ENCODE measurements around the gene NFATC3.

Gene NFATC3

DNA sequence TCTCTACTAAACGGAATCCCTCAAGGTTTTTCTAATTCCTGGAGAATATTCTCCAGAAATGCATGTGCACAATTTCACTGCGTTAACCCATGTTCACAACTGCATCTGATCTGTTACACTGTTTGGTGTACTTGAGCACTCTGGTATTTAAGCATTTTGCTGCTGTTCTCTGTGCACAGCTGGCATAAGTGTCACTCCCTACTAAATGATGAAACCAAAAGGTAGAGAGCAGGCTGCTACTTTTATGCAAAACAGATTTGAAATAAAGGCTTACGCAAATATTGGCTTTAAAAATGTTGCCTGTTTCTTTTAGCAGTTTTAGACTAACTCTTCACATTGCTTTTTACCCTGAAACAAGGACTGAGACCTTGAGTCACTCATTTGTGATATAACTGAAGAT, 109.1 kb downstream of the NFATC3 start:
- no peak for DNase-seq

DNA sequence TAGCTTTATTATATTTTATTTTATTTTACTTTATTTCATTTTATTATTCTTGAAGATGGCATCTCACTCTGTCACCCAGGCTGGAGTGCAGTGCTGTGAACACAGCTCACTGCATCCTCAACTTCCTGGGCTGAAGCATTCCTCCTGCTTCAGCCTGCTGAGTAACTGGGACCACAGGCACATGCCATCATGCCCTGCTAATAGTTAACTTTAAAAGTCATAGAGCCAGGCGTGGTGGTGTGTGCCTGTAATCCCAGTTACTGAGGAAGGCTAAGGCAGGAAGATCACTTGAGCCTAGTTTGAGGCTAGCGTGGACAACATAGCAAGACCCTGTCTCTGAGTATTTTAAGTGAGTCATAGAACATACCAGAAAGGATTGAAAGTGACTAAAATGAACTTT, 112.1 kb downstream of the NFATC3 start:
- DNase-seq = no peak

DNA sequence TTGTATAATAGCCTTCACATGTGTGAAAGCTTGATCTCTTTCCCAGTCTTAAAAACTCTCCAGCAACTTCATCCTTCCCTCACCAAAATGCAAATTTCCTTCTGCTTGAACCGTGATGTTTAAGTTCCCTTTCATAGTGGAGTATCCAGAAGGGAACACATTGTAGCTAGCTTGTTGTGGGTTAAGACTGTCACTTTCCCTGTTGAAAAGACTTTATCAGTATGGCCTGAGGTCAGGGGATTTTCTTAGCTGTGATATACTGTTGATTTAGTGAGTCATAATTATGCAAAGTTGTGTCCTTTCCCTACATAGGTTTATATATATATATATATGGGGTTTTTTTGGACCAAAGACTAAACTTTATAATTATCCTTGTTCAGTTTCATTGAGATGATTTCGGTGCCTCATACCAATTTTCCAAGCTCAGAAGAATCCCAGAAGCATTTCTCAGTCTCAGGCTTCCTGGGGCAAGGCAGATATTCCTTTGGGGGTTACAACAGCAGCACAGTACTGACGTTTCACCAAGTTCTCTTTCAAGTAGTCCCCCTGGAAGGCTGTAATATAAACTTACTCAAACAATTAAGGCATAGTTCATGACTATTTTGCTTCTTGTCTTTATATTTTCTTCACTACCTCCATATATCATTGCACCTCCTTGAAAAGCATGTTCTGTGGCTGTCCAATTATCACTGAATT, 115.1 kb downstream of the NFATC3 start:
- DNase-seq = no peak

DNA sequence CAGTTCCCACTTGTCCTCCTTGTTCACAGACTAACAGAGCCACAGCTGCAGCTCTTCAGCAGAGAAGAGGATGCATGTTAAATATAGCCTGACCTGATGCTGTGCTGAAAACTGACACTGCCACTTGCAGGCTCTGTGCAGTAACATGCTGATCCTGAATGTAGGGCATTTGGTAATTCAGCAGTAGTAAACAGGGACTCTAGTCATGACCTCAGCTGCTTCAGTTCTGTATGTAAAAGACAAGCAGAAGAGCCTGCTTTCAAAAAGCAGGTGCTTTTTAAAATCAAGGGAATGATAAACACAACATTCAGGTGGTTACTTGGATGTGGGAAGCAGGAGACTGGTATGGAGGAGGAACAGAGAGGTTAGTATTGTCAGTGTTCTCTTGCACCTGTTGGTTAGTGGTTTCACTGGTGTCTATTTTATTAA, 116.9 kb downstream of the NFATC3 start:
- DNase-seq = peak; percentile 13 to 66

DNA sequence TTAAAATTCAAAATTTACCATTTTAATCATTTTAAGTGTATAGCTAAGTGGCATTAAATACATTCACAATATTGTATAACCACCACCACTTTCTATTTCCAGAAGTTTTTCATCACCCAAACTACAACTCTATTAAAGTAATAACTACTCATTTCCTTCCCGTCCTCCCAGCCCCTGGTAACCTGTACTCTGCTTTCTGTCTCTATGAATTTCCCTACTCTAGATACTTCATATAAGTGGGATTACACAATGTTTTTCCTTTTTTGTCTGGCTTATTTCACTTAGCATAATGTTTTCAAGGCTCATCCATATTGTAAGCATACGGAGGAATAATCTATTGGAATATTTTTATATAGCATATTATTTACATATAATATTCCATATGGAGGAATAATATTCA, 121.1 kb downstream of the NFATC3 start:
- DNase-seq = no peak

DNA sequence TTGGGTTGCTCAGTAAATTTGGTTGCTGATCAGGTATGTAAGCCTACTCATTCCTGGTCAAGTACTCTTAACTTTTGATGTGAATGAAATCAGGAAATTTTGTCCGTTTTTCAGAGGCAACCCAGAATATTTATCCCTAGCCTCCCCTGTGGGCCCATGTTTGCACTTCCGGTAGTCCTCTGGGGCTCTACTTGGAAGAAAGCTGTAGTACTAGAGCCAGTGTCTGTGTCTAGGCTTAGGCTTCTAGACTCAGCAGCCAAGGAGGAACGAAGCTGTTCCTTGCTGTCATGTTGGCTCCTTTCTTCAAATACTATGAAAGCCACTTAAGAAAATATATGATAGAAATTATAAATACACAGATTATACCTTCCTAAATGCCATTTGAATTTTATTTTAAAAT, 129.6 kb downstream of the NFATC3 start:
- no peak for DNase-seq

DNA sequence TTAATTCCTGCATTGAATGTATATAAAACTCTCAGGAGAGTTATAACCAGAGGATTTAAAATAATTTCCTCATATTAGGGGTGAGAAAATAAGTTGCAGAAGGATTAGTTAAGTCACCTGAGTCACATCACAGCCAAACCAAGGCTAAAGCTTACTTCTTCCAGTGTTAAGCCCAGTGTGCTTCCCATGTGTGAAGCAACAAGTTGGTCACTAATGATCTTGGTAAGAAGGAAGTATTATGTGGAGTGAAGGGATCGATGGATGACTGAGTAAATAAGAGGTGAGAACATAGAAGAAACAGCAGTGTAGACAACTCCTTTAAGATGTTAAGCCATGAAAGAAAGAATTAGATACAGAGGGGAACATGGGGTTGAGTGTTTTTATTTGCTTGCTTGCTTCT, 130.1 kb downstream of the NFATC3 start:
- no peak for DNase-seq

DNA sequence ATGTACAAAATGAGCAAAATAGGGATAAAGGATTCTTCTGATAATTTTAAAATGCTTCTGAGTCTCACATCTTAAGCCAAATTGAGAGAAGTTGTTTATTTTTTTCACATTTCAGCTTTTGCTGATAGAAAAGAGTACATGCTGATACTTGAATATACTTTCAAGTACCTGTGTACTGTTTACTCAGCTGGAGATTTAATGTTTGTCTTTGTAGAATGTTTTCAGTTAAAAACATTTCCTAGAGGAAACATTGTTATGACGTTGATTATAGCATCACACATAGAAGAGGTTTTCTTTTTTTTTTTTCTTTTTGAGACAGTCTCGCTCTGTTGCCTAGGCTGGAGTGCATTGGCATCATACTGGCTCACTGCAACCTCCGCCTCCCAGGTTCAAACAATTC, 131.1 kb downstream of the NFATC3 start:
- no peak for DNase-seq

DNA sequence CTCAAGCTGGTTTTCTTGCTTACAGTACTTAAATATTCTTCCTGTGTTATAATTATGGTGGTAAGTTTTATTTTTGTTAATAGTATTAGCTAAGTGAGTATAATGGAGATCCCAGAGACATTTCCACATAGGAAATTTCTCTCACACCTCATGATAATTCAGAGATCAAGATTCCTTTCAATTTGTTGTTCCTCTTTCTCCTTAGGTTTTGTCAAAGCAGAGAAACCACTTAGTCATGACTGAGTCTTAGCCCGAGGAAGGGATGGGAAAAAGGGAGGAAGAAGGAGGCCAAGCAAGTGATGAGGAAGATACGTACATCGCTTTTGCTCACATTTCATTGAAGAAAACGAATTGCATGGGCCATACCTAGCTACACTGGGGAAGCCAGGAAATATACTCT, 132.3 kb downstream of the NFATC3 start:
- no peak for DNase-seq

DNA sequence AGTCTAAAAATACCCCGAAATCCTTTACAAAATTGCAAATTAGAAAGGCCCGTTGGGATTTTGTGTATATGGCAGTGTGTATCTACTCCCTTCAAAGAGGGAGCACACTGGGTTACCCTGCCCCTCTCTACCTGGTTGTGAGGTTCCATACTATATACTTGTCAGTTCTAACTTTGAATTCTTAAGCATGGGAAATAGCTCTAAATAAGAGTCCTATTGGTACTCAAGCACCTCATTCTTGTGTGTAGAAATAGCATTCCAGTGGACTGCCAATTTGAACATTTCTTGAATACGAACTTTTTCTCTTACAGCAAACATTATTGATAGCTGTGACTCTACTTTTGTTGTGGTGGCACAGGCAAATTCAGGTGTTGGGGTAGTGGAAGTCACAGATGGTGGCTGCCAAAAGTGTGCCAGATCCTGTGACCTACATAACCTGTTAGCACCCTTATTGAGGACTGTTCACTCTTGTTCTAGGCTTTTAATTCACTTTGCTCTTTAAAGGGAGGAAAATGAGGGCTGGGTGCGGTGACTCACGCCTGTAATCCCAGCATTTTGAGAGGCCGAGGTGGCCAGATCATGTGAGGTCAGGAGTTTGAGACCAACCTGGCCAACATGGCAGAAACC, 134.7 kb downstream of the NFATC3 start:
- DNase-seq = no peak

DNA sequence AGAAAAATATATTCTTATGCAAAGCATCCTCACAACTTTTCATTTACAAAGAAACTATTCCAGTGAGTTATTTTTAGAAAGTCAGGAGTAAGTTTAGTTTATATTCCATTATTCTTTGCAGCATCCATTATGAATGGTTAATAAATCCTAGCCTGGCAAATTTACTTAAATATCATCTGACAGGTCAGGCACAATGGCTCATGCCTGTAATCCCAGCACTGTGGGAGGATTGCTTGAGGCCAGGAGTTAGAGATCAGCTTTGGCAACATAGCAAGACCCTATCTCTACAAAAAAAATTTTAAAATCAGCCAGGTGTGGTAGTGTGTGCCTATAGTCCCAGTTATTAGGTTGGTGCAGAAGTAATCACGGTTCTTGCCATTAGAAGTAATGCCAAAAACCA, 137.9 kb downstream of the NFATC3 start:
- no peak for DNase-seq

DNA sequence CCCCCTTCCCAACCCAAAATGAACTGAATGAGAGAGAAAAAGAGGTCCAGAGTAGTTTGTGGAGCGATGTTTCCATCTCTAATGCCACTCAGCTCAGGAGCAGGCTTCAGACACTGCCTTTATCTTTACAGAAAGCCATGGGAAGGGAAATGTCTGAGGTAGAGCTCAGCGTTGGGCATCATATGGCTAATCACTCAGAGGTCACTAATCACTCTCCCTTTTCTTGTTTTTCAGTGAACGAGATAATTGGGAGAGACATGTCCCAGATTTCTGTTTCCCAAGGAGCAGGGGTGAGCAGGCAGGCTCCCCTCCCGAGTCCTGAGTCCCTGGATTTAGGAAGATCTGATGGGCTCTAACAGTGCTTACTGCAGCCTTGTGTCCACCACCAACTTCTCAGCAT, 140.9 kb downstream of the NFATC3 start:
- no peak for DNase-seq

DNA sequence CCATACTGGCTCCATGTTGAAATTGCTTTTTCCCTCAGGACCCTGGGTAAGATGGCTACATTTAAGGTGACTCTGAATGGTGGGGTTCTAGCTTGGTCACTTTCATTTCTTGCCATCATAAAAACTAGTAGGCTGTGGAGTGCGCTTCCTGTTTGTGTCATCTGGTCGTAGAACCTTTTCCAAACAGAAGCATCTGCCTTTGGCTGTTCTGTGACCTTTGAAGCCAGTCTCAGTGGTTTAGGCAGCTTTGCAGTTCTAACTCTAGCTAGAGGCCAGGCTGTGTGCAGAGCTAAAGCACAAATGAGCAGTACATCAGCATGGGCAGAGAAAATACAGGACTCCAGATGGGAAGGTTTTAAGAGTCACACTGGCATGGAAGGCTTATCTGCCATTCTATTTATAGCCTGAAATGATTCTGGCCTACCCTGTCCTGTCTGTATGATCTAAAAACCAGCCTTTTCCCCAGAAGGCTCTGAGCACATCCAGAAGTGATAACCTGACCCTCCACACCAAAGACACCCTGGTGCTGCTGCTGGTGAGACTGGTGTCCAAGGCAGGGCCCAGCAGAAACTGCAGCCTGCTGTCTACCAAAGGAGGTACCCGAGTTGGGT, 142.1 kb downstream of the NFATC3 start:
- DNase-seq = no peak

DNA sequence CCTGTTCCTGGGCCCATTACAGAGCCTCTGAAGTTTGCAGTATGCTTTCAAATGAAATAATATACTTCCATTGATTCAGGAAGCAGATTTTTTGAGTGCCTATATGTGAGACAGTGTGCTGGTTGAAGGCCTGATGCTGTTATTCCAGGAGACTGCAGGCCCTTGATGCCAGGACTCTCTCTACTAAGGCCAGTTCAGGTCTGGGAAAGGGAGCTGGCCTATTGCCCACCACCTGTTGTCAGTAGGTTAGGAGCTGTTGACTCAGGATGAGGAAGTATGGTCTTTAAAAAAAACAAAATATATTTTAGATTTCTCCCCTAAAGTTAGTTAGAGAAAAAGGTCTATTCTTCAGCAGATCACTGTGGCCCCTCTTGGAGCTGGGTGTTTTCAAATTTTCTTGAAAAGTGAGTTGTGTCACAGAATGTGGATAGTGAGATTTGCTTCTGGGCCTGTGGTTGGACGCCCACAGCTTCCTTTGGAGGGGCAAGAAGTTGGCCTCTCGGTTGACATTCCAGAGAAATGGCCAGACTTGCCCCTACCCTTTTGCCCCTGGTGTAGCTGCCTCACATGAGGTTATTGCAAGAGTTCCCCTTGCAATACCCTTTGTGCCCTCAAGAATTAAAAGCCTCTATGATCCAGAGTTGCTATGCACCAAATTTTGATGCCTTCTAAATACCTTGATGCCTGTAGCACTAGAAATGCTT, 142.8 kb downstream of the NFATC3 start:
- no peak for DNase-seq

DNA sequence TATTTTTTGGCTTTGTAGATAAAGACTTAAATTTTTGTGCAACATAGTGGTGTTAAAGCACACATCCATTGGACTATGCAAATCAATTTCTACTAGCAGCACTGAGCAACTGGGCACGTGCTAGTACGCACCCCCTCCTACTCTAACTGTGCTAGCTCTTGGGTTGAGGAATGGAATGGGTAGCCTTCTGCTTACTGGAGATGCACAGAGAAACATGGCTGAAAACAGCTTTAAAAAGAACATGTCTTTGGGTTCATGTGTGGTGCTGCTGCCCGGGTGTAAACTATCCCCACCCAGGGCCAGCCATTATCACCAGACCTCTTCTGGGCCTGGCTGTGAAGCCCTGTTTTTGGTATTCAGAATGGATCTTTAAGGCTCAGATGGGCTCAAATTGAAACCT, 143.5 kb downstream of the NFATC3 start:
- no peak for DNase-seq

DNA sequence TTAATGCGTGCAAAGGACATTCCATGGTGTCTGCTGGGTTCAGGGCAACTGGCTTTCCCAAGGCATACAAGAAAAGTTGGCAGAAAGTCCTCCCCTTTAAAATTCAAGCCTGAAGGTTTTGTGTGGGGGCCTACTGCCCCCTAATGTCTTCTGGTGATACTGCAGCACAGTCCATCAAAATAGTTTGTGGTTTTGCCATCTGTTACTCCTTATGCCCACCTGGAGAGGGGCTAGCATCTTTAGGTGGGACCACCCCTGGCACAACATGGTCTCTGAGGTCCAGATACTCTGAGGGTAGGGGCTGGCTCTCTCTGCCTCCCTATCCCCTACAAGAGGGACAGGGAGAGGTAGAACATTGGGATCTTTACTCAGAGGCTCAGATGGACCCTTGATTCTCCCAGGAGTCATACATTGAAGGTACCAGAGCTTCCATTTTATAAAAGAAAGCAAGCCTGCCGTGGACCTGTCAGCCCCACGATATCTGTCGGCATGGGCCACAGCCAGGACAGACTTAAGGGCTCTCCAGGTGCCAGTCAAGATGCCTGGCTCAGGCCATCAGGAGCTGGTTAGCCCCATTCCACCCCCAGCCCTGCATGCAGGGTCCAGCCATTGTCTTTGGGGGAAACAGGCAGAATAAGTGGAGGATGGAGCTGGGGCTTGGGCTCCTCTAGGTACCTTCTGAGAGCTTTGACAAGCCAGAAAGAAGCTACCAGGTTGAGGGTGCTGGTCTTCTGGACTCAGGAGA, 144.4 kb downstream of the NFATC3 start:
- peak in 1 of 2 experiments; percentile 9 for DNase-seq

DNA sequence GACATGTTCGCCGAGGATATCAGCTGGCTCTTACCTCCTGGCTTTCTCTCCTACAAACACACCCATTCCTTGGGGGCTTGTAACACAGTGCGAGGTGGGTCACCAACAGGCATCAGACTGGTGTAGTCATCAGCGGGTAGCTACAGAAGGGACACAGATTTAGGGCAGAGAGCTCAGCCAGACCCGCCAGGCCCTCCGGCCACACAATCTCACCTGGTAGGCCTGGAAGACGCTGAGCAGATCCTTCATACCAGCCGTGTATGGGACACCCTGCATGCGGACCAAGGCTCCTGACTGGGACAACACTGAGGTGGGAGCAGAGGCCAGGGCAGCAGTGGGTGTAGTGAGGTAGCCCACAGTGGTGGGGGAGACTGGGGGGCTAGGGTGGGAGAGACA, 145.0 kb downstream of the NFATC3 start:
- DNase-seq = no peak

DNA sequence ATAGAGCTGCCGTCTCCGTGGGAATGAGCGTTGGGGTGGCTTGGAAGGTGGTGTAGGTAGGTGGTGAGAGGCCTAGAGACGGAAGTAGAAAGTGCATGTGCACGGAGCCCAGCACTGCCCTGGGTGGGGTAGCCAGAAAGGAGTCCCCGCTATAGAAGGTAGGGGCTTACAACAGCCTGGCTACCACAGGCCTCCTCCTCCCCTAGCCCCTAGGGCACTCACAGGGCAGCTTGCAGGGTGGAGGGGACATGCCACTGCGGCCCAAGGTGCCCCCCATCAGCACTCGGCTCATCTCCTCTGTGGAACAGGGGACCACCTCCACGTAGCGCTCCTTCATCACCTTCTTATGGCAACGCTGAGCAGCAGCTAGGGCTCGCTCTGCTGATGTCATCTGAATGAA, 145.8 kb downstream of the NFATC3 start:
- DNase-seq = no peak

DNA sequence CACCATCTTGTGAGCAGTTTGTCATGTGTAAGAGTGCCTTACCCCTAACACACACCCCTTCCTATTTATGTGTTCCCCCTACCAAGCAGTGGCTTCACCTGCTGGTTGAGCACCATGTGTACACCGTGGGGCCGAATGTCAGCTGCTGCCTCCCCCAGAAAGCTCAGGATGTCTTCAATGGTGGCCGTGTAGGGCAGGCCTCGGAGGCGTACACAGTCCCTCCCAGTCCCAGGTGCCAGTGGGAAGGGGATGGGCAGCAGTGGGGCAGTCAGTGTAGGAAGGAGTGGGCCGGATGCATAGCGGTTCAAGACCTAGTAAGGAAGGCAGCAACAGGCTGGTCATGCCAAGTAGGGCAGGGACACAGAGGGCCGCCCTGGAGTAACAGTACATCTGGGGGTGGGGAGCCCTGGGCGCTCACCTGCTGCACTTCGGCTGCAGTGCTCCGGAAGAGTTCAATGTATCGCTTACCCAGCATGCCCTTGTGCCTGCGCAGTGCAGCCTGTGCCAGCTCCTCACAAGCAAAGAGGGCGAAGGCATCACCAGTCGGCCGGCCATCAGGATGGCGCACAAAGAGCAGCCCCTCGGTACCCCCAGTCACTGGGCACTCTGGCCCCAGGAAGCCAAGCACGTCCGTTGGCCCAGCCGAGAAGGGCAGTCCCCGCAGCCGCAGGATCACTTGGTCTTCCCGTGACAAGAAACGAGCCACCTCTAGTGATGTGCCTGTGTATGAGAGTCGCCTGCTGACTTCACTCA, 146.4 kb downstream of the NFATC3 start:
- DNase-seq = no peak

DNA sequence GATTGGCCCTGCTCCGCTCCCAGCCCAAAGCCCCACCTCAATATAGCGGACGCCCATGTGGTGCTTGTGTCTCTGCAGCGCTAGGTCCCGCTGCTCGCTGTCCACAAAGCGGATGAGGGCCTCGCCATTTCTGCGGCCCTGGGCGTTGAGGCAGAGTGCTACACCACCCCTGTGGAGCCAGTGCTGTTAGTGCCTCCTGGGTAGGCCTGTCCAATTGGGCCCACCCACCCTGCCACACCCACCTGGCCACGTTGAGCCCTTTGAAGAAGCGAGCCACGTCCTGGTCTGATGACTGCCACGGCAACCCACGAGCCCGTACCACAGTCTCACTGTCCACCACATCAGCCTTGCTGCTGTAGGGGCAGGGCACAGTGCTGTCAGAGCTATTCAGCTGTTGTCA, 147.2 kb downstream of the NFATC3 start:
- no peak for DNase-seq

DNA sequence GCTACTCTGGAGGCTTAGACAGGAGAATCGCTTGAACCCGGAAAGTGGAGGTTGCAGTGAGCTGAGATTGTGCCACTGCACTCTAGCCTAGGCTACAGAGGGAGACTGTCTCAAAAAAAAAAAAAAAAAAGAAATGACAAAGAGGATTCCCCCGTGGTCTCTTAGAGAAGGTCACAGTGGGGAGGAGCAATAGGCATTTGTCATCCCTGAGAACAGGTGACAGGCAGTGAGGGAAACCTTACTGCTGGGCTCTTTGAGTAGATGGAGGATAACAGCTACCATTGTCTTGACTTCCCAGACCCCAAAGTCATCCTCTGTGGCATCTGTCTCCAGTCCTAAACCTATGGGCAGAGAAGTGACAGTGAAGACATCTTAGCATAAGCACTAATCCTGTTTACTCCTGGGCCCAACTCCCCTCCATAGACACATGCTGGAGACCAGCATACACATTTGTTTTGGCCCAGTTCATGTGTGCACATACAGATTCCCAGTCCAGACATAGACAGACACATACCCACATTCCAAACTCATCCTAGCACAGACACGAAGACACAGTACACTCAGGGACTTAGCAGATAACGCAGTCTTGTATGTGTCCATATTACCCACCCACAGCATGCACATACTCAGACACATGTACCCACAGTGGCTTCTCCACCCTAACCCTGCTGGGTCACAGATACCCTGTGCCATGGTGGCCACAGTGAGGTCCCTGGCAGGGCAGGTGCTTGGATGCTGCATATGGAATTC, 148.1 kb downstream of the NFATC3 start:
- DNase-seq = no peak

DNA sequence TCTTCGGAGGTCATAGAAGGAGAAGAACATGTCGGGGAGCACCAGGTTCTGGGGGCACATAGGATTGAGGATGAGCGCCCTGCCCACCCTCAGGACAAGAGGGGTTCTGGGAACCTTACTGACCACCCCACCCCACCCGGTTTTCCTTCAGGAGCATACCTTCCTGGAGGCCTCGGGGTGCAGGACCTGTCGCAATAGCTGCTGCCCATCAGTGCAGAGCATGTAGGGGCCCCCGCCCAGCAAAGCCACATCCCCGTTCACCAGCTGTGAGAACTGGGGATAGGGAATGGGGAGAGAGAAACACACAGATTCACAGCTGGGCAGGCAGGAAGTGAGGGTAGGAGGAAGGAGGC, 148.6 kb downstream of the NFATC3 start:
- DNase-seq = no peak
